ENCODE measurements around the gene RAB26.

The RAB26 gene

DNA sequence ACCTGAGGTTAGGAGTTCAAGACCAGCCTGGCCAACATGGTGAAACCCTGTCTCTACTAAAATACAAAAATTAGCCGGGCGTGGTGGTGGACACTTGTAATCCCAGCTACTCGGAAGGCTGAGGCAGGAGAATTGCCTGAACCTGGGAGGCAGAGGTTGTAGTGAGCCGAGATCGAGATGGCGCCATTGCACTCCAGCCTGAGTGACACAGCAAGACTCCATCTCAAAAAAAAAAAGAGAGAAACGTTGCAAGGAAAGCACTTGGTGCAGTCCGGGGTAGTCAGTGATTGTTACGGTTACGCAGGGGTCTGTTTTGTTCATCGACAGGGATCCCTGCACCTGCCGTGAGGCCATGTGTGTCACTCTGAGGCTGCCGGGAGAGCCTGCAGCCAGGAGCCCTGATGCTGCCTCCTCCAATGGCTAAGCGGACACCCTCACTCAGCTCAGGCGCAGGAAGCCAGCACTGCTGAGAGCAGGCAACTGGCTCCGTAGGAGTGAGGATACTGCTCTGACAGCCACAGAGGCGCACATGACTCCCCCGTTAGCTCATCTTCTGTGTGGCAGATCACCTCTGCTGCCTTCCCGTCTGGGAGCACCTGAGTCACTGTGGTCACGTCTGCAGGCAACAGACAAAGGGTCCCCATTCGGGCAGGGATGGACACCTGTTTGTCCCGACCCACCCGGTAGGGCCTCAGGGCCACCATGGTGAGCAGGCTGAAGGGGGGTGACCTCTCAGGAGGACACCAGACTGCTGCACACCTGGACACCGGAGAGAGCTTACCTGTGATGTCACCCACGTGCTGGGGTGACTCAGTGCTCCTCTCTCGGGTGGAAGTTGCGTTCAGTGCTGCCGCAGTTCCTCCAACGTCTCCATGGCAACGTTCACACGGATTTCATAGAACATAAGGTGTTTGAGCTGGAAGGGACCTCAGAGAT is 5.2 kb upstream of the RAB26 start:
- no peak for DNase-seq (ENCODE audit: low read depth, low spot score)

DNA sequence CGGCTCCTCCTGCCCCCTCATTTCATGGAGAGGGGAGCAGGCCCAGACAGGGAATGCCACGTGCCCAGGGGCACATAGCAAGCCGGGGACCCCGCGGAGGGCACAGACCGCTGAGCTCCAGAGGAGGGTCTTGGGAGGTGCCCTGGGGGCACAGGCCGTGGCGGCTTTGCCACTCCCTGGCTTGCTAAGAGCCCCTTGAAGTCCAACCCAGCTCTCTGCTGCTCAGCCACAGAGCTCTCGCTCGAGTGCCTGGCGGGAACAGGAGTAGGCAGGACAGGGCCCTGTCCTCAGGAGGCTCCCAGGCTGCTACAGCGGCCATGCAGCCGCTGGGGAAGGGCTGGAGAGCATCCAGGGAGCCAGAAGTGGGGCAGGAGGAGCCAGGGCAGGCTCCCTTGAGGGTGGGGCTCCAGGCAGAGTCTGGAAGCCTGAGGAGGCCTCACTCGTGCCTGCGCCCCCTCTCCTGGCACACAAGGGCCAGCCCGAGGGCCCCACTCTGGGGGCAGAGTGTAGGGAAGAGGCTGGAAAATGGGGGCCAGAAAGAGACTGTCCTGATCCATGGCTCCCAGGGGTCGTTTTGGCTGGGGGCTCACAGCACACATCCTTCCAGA is 4.4 kb upstream of the RAB26 start:
- no peak for DNase-seq (ENCODE audit: low read depth, low spot score)

DNA sequence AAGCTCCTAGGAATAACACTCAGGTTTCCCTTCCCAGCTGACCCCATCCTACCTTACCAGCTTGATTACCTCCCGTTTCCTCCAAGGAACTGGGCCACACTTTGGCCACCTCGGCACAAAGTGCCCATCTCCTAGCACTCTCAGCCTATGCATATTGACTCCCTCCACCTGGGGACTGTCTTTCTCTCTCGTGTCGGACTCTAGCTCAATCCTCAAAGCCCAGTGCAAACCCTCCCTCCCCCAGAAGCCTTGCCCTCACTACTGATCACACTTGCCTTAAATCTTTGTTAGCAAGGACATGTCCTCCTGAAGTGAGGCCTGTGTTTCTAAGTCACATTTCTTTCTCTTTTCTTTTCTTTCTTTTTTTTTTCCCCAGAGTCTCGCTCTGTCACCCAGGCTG is 2.6 kb upstream of the RAB26 start:
- DNase-seq (ENCODE audit: low read depth, low spot score): no peak

DNA sequence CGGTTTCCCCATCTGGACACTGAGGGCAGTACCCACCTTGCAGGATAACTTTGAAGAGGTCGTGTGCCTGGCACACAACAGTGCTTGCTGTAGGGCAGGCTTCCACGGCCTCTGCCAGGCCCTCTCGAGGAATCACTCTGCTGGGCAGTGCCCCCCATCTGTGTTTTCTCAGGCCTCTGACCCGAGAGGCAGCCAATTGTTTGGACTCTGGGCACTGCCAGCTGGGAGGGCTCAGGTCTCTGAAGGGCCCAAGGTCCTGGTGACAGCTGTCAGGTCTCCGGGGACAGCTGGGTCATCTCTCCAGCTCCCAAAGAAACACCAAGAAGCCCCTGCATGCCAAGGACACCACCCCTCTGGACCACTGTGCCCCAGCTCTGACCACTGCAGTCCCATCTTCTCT is 1.0 kb upstream of the RAB26 start:
- DNase-seq (ENCODE audit: low read depth, low spot score): no peak

DNA sequence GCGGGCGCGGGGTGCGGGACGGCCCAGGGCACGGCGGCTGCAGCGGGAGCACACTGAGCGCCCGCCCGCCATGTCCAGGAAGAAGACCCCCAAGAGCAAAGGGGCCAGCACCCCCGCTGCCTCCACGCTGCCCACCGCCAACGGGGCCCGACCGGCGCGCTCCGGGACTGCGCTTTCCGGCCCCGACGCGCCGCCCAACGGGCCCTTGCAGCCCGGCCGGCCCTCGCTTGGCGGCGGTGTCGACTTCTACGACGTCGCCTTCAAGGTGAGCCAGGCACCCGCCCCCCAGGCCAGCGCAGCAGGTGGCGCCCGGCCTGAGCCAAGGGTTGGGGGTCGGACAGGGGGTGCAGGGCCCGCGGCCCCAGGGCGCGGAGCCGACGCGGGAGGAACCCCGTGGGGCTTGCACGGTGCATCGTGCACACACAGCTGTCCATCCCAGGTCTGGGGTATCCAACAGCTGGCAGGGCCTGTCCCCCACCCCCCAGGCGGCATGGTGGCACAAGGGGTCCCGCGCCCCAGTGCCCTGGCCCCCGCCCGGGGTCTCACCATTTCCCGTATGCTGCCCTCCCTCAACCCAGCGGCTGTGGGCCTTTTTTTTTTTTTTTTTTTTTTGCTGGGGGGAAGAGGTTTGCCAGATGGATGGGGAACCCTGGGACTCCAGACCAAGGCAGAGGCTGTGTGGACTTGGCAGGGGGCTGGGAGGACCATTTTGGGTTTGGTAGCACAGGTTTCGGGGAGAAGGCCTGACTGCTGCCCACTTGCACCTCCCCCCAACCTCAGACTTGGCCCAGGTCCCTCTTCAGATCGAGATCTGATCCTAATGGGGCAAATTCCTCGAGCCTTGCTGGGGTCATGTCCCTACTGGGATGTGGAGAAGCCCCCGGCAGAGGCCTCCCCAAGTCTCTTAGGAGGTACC is 547 bp downstream of the RAB26 start:
- no peak for DNase-seq (ENCODE audit: low read depth, low spot score)

DNA sequence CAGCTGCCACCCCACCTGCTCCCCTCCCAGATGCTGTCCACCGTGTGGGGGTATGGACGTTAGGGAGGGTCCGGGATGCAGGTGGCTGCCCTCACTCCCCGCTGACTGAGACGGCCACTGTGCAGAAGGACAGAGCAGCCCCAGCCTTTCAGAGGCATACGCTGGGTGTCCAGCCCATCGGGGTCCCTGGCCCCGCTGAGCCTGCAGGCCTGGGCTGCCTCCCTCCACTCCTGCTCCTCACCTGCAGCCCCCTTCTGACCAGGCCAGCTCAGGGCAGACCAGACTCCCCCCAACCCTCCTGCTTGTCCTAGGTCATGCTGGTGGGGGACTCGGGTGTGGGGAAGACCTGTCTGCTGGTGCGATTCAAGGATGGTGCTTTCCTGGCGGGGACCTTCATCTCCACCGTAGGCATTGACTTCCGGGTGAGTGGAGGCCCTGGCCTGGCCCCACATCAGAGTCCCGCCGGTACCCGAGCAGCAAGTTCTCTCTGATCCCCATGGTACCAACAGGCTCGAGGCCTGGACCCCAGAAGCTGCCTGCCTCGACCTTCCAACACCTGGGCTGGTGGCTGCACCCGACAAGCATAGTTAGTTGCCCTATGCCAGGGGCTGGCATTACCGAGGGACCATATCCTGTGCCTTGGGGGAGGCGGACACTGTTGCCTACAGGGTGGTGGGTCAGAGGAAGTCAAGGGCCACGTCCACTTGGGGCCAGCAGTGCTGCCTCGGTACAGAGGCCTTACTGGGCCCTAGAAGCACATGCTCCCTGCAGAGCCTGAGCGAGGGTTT is 1.4 kb downstream of the RAB26 start:
- no peak for DNase-seq (ENCODE audit: low read depth, low spot score)

DNA sequence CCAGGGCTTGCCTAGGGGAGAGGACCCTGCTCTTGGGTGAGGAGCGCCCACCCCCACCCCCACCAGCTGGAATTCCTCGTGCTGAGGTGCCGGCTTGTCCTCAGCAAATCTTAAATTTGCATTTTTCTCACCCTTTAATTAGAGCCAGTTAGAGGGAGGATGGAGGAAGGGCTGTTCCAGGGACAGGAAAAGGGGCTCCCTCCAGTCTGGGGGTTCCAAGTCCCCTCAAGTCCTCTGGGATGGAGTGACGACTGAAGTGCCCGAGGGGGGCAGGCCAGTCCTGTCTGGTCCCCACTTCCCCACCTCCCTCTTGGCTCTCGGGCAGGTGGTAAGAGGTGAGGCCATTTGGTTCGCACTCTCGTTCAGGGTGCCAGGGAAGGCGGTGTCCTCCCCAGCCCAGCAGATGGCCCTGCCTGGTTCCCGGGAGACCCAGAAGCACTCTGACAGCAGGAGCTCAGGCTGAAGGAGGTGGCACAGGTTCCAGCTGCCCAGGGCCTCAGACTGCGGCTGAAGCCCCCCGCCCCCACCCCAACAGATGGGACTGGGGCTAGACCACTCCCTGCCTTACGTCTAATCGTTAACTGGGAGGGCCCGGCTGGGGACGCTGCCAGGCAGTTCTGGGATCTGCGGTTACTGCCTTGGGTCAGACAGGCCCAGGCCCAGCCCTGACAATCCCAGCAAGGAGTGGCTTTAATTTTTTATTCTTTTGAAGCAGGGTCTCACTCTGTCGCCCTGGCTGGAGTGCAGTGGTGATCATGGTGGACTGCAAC is 2.2 kb downstream of the RAB26 start:
- DNase-seq (ENCODE audit: low read depth, low spot score): no peak

DNA sequence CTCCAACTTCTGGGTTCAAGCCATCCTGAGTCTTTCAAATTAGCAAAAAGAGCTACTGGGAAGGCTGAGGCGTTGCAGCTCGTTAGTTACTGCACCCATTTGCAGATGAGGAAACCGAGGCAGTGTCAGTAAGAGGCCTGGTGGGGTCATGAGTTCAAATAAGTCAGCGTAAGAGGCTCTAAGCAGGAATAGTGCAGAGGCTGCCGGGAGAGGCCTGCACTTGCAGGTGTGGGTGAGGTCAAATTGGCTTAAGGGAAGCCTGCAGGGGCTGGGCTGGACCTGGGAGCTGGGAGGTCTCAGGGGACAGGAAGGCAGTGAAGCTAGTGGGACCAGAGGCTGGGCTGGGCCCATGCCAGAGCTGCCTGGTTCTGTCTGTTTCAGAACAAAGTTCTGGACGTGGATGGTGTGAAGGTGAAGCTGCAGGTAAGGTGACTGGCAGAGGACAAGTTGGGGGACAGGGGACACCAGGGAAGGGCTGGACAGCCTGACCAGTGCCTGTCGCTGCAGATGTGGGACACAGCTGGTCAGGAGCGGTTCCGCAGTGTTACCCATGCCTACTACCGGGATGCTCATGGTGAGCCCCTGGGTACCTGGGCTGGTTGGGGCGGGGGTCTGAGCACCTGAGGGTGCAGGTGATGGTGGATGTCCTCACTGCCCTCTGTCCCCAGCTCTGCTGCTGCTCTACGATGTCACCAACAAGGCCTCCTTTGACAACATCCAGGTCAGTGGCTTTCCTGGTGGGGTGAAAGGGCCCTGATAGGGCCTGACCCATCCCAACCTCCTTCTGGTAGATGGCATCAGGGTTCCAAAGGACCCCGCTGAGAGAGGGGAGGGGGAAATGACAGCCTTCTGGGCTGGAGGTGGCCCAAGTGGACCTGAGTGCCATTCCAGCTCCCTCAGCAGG is 3.0 kb downstream of the RAB26 start:
- no peak for DNase-seq (ENCODE audit: low read depth, low spot score)

DNA sequence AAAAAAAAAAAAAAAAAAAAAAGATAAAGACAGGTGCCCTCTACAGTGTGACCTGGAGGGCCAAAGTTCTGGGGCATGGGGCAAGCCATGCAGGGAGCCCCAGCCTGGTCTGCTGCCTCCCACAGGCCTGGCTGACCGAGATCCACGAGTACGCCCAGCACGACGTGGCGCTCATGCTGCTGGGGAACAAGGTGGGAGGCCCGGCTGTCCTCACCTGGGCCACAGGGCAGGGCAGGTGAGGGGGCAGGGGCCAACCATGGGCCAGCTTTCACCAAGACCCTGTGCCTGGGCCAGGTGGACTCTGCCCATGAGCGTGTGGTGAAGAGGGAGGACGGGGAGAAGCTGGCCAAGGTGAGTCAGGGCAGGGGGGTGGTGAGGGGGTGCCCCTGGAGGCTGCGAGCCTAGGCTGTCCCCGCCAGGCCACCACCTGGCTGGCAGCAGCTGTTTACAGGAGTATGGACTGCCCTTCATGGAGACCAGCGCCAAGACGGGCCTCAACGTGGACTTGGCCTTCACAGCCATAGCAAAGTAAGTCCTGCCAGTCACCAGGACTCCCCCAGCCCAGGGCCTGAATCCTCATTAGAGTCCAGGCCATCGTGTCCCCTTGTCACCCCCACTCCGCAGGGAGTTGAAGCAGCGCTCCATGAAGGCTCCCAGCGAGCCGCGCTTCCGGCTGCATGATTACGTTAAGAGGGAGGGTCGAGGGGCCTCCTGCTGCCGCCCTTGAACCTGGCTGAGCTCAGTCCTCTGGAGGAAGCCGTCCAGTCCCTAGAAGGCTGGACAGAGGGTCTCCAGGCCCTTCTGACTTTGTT is 4.5 kb downstream of the RAB26 start:
- no peak for DNase-seq (ENCODE audit: low read depth, low spot score)

DNA sequence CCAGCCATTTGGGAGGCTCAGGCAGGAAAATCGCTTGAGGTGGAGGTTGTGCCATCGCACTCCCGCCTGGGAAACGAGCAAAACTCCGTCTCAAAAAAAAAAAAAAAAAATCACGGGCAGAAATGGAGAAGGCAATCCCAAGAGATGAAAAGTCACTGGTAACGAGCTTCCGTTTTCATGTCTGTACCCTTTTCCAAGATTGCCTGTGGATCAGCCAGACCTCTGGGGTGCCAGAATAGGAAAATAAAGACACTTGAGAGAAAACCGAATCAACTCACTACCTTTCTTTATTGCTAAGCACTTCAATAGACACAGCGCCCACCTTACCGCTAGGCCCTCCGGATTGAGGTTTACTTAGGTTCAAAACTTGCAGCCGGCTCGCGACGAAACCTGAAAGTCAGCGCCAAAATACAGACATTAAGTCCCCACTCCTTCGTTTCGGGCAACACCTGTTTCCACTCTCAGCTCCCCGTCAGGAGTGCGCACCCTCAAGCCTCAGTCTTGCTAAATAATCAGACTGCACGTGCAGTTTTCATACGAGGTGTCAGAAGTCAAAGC is 6.2 kb downstream of the RAB26 start:
- DNase-seq (ENCODE audit: low read depth, low spot score): no peak

DNA sequence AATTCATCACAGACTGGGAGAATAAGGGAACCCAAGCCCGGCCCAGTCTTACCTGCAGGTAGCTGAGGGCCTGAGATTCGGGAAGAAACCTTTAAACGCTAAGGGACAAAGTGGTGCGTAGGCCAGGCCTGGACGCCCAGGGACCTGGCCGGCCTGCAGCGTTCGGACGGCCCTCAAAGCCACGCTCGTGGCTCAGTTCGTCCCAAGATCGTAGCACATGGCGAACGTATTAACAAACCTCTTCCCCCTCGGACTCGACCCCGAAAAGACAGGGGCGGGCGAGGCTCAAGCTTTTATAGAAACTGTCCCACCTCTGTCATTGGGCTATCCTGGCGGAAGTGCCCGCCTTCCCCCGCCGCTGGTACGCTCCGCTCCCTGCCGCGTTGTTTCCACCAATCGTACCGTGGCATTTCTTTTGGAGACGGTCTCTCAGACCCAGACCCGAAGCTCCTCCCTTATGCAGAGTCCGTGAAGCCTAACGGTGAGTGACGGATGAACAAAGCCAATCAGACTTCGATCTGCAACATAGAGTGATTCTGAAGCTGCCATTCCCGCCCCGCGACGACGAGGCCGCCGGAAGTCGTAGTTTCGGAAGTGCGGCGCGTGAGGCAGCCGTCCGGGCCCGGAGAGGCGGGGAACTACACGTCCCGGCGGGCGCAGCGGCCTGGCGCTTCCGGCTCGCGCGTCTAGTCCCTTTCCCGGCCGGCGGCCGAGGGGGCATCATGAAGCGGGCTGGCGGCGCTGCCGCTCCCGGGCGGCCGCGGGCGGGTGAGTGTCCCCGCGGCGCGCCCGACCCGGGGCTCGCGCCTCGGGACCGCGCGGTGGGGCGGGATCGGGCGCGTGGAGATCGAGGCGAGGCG is 6.9 kb downstream of the RAB26 start, which contains the start of gene TRAF7:
Gene TRAF7 (plus strand): TSS at position 692 of the 860 bp plus-strand sequence. CDS start 8,139 bp downstream, outside the sequence.
- DNase-seq (ENCODE audit: low read depth, low spot score): peak; percentile 100

DNA sequence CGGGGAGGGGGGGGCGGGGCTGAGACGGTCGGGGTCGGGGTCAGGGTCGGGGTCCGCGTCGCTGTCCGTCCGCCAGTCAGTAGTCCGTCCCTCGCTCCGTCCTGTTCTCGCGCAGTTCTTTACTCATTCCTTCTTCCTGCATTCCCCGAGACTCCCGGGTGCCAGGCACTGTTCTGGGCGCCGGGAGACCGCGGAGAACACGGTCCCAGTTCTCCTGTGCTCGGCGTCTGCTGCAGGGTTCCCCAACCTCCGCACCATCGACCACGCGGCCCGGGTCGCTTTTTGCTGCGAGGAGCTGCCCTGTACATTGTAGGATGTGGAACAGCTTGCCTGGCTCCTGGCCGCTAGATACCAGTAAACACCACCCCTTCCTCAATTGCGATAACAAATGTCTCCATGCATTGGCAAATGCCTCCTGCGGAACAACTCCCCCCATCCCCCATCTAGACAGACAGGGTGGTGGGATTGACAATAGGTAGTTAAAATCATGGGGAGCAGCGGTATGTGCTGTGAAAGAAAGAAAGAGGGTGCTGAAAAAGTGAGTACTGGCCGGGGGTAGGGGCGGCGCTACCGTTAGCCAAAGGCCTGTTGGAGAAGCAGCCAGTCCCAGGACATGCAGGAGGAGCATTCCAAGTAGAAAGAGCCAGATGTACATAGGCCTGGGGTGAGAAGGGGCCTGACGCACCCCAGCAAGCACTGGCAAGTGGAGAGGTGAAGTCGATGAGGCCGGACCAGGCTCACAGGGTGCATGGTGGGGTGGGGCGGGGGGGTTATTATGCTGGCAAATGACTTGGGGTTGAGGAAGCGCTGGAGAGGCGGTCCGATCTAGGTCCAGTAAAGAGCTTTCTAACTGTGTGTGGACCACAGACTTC is 7.8 kb downstream of the RAB26 start:
- no peak for DNase-seq (ENCODE audit: low read depth, low spot score)

DNA sequence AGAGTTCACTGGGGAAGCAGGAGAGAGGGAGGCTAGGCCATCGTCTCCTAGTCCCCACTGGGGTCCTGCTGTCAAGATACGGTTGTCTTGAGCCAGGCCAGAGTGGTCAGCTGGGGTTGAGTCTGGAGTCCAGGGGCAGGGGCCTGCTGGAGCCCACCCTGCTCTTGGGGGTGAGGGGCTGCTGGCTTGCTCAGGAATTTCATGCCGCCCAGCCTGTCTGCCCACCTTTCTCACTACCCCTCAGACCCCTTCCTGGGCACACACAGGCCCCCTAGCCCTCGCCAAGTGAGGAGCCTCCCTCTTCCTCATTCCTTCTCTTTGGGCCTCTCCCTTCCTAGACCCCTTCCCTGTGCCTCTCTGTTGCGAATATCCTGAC is 8.4 kb downstream of the RAB26 start:
- DNase-seq (ENCODE audit: low read depth, low spot score): no peak

DNA sequence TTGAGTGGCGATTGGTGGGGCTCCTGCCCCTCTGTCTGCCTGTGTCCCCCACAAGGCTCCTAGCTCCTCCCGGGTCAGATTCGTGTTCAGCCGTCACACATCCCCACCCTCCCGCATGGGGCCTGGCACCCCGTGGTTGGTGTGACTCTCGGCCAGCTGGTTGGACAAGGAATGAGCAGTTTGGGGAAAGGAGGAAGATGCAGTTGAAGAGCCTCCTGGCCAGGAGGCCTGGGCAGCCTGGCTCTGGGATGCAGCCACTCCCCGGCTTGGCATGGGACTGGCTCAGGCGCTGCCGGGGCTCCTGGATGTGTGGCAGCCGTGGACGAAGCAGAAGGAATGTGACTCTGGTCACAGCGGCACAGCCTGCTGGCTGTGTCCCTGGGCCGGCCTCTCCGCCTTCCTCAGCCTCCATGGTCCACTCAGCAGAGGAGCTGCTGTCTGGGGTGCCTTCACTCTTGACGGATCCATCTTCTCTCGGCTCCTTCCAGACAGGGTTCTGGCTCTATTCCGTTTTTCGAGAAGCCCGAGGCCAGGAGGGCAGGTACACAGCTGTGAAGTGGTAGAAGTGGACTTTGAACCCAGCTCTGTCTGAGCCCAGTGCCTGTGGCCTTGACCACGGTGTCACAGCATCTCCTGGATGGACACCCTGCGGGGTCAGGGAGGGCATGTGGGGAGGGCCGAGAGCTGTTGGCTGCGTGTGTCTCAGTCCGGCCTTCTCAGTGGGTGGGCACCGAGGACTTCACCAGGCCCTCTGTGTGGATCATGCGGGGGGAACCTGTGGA is 9.2 kb downstream of the RAB26 start:
- no peak for DNase-seq (ENCODE audit: low read depth, low spot score)

DNA sequence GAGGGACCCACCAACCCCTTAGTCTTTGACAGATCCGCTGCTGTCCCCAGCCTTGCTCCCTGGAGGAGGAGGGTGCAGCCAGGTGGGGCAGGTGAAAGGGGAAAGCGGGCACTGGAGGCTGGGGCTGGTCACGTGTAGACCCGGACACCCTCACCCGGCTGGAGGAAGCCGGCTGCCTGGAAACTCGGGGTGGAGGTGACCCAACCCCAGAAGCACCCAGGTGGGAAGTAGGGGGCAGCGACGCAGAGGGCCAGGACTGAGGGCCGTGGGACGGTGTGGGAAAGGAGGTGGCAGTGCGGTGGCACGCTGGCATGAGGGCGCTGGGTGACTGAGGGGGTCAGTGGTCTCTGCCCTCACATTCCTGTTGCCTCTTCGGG is 9.8 kb downstream of the RAB26 start:
- DNase-seq (ENCODE audit: low read depth, low spot score): no peak

Data from brain pericyte (primary cell).